Measurements from ENCODE around the gene FRYL.

DNA sequence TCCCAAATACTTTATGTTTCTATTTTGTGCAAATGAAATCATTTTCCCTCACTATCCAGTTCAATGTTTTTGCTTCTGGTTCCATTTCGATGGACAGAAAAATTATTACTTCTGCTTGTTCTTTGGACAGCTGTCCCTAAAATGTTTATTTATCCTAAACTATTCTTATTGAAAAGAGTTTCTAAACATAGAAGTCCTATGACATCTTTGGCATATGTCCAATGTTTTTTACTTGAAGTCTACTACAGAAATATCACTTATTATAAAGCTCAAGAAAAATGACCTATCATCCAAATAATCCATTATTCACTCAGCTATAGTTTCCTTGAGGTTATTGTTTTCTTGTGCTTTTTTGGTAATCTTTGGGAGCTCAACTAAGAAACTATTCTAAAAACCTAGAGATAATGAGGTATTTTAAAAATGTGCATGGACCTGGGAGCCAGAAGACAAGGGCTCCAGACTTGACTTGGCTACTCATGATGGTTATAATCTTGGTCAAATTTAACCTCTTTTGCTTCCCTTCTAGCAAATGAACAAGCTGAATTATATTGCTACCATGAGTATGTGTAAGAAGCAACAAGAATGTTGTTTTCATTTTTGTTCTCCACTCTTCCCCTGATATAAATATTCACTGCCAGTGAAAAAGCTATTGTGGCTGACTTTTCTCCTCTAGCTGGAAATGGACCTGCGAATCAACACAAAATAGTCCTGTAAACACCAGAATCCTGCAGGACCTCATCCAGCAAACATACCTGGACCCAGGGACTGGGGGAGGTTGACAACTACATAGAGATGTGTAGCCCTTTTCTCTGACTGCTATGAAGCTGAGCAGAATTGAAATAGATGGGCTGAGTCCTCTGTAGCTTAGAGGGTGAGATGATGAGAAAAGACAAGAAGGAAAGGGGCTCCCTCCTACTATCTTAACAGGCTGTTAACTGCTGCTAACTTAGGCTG lies 137.4 kb downstream of the FRYL start:
- TF ChIP-seq, protein P1, sequence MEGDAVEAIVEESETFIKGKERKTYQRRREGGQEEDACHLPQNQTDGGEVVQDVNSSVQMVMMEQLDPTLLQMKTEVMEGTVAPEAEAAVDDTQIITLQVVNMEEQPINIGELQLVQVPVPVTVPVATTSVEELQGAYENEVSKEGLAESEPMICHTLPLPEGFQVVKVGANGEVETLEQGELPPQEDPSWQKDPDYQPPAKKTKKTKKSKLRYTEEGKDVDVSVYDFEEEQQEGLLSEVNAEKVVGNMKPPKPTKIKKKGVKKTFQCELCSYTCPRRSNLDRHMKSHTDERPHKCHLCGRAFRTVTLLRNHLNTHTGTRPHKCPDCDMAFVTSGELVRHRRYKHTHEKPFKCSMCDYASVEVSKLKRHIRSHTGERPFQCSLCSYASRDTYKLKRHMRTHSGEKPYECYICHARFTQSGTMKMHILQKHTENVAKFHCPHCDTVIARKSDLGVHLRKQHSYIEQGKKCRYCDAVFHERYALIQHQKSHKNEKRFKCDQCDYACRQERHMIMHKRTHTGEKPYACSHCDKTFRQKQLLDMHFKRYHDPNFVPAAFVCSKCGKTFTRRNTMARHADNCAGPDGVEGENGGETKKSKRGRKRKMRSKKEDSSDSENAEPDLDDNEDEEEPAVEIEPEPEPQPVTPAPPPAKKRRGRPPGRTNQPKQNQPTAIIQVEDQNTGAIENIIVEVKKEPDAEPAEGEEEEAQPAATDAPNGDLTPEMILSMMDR (IDR thresholded peaks at IDR 0.05; ENCODE audit: insufficient read depth, low read length, poor library complexity, severe bottlenecking) = no peak
- TF ChIP-seq EZH2phosphoT487 (conservative IDR thresholded peaks at IDR 0.05; ENCODE audit: low read length) = no peak

All from SU-DHL-6 (cell line).